Measurements from ENCODE around the gene SCNN1G. TPM values are rescaled to one million over a fixed set of nuclear protein-coding genes. Genes with fewer than 3 reads are reported as not detected.

Gene SCNN1G
- total and polyA plus RNA-seq, 2 of the 13 experiments (the other 11 are each of a cell fraction or from before 2014, with no cell fraction given) = not detected

- TF ChIP-seq SALL1 (CRISPR knock-in tag; IDR thresholded peaks at IDR 0.05) = no peak
- TF ChIP-seq POLR2AphosphoS5 (IDR thresholded peaks at IDR 0.05; ENCODE audit: low read depth, low read length) = no peak
- no peak for TF ChIP-seq ZNF788 (CRISPR knock-in tag; IDR thresholded peaks at IDR 0.05; ENCODE audit: borderline replicate concordance)
- TF ChIP-seq GABPB1 (CRISPR knock-in tag; IDR thresholded peaks at IDR 0.05) = no peak
- no peak for TF ChIP-seq MTF1 (CRISPR knock-in tag; IDR thresholded peaks at IDR 0.05)
- TF ChIP-seq NCOA5 (CRISPR knock-in tag; IDR thresholded peaks at IDR 0.05) = no peak
- TF ChIP-seq HIVEP1 (CRISPR knock-in tag; IDR thresholded peaks at IDR 0.05) = no peak
- no peak for TF ChIP-seq ZNF205 (CRISPR knock-in tag; IDR thresholded peaks at IDR 0.05)
- no peak for TF ChIP-seq ATRX (CRISPR knock-in tag; IDR thresholded peaks at IDR 0.05; ENCODE audit: borderline replicate concordance)
- no peak for TF ChIP-seq MED1 (CRISPR knock-in tag; IDR thresholded peaks at IDR 0.05)
Observed at GRCh38 chr16:23256440-23256839, 73.9 kb downstream of the SCNN1G start (continued).

- H3K79me2 ChIP-seq (ENCODE audit: insufficient read depth, low read length) = no peaks in the 10 kb centered on the region
- ChIA-PET POLR2A (no interaction called here), CTCF (ENCODE audit: low intra/inter-chr PET ratio, low total read pairs) (no interaction called here)
- no TSS peak for BruUV-seq (replicated peaks)
- no peaks in the 10 kb centered on the region for H3K9me3 ChIP-seq (ENCODE audit: low read length)
- H4K20me1 ChIP-seq (ENCODE audit: insufficient read depth, low read length) = no peaks in the 10 kb centered on the region
- H3K4me1 ChIP-seq (ENCODE audit: insufficient read depth, low read length) = no peaks in the 10 kb centered on the region
- H3K27me3 ChIP-seq (ENCODE audit: control insufficient read depth in 1 of 2, insufficient read depth in 2 of 2, low read length in 2 of 2) = peaks cover 2 to 15% of the 10 kb centered on the region in 2 experiments; a peak in 3 of 5 replicates
- FAIRE-seq (no peak), ATAC-seq (0 out of 3 replicates have a peak, but pooled peaks have one; percentile 29), DNase-seq (ENCODE audit: low spot score) (no peak)
- no peak overlapping the region for H3K4me3 ChIP-seq (replicated peaks in 1 of 3; ENCODE audit: insufficient read depth in 1 of 3, low read depth in 2 of 3, low read length in 3 of 3)
- H3K27ac ChIP-seq (ENCODE audit: extremely low read length, insufficient read depth, low read length) = no peak overlapping the region
- intact Hi-C loops (cut with micrococcal nuclease; ENCODE audit: unreplicated experiment) = no loop called here
- 0% methylated on average over 1 of the region's 1 CpG for WGBS (ENCODE audit: low lambda C conversion rate)
- H3K4me2 ChIP-seq (ENCODE audit: low read depth, low read length) = no peak overlapping the region
- no peak overlapping the region for H2AFZ ChIP-seq (ENCODE audit: low read length)
- no peaks in the 10 kb centered on the region for H3K36me3 ChIP-seq (replicated peaks in 1 of 2; ENCODE audit: control insufficient read depth in 1 of 2, insufficient read depth in 2 of 2, low read length in 2 of 2)
- H3K9ac ChIP-seq (ENCODE audit: insufficient read depth, low read depth, low read length) = no peak overlapping the region
- in situ Hi-C loops (cut with HindIII; ENCODE audit: extremely low pct_ligation_motif_present, low pct_unique_long_range_greater_than_20kb) = no loop called here
- TF ChIP-seq ATM (IDR thresholded peaks at IDR 0.05; ENCODE audit: borderline replicate concordance) (no peak), MEIS1 (CRISPR knock-in tag; IDR thresholded peaks at IDR 0.05; ENCODE audit: borderline replicate concordance) (no peak), ZNF646 (CRISPR knock-in tag; IDR thresholded peaks at IDR 0.05) (no peak)
Observed at GRCh38 chr16:23257682-23258081, 75.1 kb downstream of the SCNN1G start.

Data from HepG2 (cell line).